DMS79 (cell line): Measurements from ENCODE around the gene DLGAP4.

Experiments used
- DNase-seq: peaks from one replicate; lab custom pipeline; 2025; lab: John Stamatoyannopoulos, UW

Gene DLGAP4, protein sequence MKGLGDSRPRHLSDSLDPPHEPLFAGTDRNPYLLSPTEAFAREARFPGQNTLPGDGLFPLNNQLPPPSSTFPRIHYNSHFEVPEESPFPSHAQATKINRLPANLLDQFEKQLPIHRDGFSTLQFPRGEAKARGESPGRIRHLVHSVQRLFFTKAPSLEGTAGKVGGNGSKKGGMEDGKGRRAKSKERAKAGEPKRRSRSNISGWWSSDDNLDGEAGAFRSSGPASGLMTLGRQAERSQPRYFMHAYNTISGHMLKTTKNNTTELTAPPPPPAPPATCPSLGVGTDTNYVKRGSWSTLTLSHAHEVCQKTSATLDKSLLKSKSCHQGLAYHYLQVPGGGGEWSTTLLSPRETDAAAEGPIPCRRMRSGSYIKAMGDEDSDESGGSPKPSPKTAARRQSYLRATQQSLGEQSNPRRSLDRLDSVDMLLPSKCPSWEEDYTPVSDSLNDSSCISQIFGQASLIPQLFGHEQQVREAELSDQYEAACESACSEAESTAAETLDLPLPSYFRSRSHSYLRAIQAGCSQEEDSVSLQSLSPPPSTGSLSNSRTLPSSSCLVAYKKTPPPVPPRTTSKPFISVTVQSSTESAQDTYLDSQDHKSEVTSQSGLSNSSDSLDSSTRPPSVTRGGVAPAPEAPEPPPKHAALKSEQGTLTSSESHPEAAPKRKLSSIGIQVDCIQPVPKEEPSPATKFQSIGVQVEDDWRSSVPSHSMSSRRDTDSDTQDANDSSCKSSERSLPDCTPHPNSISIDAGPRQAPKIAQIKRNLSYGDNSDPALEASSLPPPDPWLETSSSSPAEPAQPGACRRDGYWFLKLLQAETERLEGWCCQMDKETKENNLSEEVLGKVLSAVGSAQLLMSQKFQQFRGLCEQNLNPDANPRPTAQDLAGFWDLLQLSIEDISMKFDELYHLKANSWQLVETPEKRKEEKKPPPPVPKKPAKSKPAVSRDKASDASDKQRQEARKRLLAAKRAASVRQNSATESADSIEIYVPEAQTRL

GRCh38 chr20:36305602-36306551, at the start of gene DLGAP4:
Gene DLGAP4 (plus strand): TSS chr20:36306339. CDS start chr20:36431718, 125,379 bp downstream.
- no peak for DNase-seq

DNA sequence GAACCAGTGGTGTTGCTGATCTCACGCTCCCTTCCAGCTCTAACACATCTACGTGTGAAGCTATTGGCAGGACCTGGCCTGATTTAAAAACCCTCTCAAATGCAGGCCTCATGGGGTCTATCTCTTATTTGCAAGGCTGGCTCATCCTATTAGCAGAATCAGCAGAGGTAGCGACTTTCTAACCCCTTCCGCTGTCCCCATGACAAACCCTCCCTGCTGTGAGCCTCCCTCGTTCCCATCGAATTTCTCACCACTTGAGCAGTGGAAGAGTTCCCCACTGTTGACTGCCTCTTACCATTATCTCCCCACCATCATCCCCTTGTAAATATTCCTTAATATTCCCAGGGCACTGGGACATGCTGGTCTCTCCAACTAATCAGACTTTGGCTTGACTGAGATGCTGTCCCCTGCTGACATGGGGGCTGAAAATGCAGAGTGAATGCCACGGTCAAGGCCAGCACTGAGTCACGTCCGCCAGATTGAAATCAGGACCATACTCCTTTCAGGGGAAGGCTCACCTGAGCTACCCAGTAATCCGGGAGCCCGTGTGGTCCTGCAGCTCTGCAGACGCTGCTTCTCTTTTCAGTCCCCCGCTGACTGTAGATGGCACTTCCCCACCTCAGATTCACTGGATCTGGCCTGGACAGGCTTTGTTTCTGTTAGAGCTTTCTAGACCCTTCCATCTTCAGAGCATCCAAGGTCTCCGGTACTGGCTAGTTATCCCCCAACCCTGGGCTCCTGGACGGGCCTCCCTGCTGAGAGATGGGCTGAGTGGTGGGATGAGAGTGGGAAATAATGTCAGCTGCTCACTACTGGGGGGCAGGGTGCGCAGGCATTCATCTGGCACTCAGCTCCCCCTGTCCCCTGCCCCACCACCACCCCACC, 46.7 kb upstream of the DLGAP4 start:
- DNase-seq, result no peak

DNA sequence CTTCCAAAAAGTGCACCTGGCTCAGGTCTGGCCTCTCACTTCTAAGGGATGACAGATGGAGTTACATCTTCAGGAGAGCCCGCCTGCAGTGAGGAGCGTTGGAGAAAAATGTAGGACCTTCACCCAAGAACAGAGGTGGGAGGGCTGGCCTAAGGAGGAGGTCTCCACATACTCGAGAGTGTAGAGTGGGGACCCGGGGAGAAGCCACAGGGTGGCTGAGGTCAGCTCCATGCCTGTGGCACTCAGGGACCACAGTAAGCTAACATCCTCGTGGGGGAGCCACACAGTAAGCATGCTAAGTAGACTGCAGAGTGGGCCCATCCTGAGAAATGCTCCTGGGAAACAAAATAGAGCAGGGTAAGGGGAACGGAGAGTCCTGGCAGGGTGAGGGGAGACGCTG, 45.8 kb upstream of the DLGAP4 start:
- no peak for DNase-seq

GRCh38 chr20:36261389-36262105, 44.6 kb upstream of the DLGAP4 start:
- no peak for DNase-seq

GRCh38 chr20:36262440-36262839, 43.7 kb upstream of the DLGAP4 start:
- DNase-seq, result no peak

DNA sequence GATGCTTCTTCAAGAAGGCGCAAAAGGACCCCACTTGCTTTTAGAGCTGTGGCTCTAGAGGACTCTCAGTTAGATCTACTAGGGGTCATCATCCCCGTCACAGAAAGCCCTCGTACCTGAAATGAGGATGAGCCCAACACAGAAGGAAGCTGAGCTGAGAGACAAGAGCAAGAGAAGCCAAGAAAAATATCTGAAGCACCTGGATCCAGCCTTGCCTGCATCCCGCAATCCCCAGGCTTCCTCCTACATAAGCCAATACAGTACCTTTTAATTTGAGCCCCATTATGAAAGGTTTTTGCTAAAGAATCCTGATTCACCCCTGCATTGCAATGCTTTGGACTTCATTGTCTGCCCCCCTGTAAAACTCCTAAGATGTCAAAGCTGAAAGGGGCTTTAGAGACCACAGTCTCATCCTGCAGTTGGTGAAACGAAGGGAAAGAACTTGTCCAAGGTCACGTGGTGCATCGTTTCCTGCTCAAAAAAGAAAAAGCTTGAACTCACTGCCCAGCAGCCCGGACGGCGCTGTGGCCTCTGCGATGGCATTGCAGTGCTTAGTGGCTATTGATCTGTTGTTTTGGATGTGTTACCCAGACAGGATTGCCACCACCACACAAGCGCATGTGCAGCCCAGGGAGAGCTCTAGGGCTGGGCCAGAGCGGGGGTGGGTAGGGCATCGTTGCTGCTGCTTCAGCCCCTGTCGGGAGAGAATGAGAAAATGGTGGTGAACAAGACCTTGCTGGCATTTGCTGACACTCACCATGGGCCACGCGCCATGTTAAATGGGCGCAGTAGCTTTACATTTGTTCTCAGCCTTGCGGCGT, 41.5 kb upstream of the DLGAP4 start:
- DNase-seq, result no peak

- no peak for DNase-seq
Observed at GRCh38 chr20:36266189-36266588, 40.0 kb upstream of the DLGAP4 start.

DNA sequence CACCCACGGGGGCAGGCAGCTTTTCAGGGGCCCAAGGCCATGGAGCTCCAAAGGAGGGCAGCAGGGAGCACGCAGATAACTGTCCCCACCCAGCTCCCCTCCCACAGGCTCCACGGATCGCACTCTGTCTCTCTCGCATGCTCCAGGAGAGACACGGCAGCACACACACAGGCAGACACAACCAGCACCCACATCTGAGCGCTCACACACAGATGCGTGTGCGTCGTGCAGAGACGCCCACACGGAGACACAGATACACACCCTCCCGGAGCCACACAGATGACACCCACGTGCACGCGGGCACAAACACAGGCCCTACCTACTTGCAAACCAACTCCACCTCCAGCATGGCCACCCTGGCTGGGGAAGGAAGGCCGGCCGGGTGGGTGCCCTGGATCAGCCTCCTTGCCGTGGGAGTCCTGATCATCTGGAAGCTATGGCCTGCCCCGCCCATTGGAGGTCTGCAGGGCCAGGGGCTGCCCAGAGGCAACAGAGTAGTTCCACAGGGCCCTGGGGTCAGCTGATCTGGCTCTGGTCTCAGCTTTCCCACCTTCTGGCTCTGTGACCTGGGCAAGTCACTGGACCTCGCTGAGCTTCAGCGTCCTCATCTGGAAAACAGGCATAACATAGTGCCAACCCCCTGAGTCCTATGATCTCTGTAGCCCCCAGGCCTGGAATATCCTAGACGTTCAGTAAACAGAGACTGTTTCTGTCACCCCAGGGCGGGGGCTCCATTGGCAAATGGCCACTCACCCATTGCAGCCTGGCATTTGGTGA, 38.3 kb upstream of the DLGAP4 start:
- no peak for DNase-seq

DNA sequence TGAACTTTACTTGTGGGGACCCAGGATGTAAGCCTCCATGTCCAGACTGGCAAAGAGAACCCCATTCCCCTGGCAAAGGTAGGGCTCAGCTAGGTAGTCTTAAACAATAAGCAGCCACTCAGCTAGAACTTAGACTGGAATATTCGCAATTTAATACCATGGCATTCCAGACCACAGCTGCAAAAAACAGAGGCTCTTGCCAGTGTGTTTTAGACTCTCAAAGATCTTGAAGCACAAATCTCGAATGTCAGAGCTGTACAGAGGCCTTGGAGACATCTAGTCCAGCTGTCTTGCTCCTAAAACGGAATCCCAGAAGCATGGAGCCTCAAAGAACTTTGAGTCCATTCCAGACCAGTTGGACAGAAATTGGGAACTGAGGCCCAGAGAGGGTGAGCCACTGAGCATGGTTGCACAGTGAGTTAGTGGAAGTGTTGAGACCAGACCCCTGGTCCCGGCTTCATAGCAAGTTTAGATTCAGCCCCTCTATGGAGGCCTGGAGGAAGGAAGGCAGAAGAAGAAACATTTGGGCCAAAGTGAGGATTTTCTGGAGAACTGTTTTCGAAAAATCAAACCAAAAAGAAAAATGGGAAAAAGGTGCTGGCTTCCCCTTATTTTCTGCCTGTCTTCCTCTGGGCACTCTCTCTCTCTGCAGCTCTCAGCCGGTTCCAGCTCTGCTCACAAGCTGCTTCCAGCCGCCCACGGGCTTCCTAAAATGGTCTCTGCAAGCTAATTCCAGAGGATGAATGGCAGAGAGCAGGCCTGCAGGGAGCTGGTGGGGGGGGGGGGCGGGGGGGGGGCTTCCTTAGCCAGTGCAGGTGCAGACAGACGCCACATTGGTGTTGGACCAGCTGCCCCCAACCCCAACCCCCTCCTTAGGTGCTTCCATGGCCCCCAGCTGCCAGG, 37.4 kb upstream of the DLGAP4 start:
- DNase-seq, result no peak

DNA sequence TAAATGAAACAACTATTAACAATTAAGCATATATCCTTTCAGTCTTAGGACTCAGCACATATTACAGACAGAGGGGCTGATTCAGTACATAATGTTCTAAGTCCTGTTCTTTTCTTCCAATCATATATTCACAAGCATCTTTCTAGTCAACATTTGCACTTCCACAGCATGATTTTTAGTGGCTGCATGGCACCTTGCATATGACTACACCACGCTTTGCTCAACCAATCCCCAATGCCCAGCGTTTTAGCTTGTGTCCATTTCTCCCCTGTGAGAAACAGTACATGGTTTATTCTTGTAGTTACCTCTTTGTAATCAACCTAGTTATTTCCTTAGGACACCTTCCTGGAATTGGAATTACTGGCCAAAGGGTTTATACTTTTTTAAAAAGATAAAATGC, 36.6 kb upstream of the DLGAP4 start:
- DNase-seq, result no peak

- no peak for DNase-seq
Observed at GRCh38 chr20:36270744-36271638, 35.1 kb upstream of the DLGAP4 start.

DNA sequence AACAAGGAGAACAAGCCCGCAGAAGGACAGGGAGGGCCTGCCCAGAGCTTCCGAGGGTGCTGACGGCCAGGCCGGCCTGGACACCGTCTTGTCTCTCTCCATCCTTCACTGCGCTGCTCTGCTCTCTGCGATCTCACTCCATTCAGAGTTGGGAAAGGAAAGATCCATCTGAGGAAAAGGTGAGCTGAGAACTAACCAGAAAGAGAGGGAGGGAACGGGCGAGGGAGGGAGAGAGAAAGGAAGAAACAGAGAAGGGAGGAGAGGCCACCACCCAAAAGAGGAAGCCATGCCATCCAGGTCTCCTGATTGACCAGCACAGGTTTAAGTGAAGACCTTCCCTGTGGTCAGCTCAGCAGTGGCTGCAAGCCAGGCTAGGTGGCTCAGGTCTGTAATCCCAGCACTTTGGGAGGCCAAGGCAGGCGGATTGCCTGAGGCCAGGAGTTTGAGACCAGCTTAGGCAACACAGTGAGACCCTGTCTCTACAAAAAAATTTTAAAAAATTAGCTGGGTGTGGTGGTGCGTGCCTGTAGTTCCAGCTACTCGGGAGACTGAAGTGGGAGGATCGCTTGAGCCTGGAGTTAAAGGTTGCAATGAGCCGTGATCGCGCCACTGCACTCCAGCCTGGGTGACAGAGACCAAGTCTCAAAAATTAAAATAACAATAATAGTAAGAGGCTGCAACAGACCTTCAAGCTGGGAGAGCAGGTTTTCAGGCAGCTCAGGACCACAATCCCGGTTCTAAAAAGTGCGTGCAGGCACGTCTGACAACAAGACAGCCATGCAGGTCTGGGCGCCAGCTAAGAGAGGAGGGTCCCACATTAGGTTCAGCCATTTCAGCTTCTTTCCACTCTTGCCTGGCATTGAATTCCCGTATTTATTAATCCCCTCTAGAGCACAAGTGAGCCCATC, 34.2 kb upstream of the DLGAP4 start:
- no peak for DNase-seq

DNA sequence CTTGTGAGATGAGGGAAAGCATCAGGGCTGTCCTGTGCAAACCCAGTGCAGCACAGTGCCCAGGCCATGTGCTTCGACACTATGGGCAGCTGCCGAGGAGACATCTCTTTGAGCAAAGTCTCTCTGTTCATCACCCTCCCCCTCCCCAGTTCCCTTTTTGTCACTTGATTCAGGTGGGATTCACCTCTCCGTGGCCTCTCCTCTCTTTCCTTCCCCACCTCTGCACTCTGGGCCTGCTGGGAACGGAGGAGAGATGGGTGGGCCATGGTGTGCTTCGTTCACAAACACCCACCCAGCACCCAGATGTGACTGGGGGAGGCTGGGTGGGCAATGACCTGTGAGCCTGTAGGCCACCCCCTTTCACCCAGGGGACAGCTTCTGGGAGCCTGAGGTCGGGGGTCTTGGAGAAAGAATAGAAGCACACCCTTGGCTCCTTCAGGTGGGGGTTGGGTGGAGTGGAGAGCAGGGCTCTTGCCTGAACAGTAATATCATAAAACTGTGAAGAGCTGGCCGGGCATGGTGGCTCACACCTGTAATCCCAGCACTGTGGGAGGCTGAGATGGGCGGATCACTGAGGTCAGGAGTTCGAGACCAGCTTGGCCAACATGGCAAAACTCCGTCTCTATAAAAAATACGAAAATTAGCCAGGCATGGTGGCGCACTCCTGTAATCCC, 33.5 kb upstream of the DLGAP4 start:
- DNase-seq, result no peak

DNA sequence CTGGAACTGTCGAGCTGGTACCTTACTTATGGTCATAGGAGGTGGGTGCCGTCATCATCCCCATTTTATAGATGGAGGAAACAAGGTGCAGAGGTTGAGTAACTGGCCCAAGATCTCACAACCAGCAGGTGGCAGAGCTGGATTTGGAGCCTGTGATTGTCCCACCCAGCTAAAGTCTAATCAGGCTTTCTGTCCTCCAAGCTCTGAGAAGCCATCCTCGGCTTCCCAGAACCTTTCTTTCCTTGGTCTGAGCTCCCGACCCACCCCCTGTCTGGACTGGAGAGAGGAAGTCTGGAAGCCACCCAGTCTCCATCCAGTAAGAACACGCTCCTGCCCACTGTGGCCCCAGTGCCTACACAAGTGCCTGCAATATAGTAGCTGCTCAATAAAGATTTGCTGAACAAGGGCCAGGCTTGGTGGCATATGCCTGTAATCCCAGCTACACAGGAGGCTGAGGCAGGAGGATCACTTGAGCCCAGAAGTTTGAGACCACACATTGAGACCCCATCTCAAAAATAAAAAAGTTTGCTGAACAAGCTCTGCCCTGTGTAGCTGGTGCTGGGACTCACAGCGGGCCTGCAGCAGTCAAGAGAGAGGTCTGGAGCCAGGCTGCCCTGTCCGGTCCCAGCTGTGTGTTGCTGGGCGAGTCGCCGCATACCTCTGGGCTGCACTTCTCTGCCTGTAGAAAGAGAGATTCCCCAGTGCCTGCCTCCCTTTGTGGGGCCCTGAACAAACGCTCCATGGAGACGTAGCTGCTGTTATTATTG, 32.5 kb upstream of the DLGAP4 start:
- DNase-seq, result no peak
